Stimulated activated CD8-positive, alpha-beta memory T cell treated with anti-CD3 and anti-CD28 coated beads, Interleukin-12 subunit alpha, Interleukin-12 subunit beta, amount 100 ng/mL, for 24 hours (primary cell): ENCODE data around the gene MTG1.
"Not testable (repeated sequence)": the region's sequence is repeated elsewhere in the genome, so short reads cannot be mapped to it uniquely, and the experiment has no call there.

Source experiments
- DNase-seq: peaks from one replicate; pipeline ENCODE4 v3.0.0-alpha.2; 2020; ENCODE audit errors: extremely low read depth

Gene MTG1

GRCh38 chr10:133465950-133466474 is 72.1 kb downstream of the MTG1 start:
- no peak for DNase-seq

DNA sequence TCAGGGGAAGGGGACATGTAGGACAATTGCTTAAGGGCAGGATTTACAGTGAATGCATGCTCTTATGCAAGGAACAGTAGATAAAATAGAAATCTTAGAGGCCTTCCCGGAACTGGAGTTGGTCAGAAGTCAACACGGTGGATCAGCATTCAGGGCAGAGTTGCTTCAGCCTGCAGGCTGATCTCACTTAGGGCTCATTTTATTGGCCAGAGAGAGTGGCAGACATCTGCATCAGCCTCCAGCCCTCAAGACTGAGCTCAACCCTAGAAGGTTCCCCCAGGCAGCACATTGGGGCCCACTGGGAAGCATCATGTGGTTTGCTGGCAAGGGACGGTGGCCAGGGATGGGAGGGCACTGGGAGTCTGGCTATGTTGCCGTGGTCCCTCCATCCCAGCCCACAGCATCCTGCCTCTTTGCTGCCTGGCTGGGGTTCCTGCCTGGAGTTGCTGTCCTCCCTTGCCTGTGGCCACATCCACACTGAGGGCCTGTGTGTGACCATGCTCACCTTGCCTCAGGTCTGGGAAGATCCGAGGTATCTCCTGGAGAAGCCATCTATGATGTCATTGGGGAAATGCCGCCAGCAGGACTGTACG is 72.8 kb downstream of the MTG1 start:
- no peak for DNase-seq

GRCh38 chr10:133467286-133467911 is 73.4 kb downstream of the MTG1 start:
- no peak for DNase-seq

GRCh38 chr10:133469205-133469604 is 75.2 kb downstream of the MTG1 start:
- DNase-seq, result not testable (repeated sequence)

DNA sequence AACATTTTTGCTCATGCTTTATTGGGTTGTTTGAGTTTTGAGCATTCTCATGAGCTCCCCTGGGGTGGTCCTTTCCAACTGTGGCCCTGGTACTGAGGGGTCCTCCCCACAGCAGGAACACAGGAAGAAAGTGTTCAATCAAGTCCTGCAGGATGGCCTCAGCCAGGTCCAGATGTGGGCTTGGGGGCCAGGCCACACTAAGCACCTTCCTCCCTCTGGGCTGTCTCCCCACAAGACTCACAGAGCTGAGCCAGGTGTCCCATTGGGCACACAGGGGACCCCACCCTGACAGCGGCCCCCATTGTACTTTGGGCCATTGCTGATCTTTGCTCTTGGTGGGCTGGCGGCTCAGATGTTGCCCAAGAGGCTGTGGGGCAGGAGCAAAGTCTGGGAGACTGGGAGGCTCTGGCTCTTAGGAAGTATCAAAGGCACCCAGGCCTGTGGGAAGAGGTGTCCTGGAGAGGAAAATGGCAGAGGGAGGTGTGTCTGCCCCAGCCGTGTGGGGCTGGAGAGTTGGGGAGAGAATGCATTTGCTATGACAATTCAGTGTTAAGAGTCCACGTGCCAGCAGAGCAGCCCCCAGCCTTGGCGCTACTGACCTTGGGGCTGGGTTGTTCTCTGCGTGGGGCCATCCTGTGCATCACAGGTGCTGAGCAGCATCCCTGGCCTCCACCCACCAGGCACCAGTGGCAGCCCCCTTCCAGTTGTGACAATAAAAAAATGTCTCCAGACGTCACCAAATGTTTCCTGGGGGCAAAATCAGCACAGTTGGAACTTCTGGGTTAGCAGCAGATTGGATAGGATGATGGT is 77.5 kb downstream of the MTG1 start:
- DNase-seq, result no peak
